Measurements from ENCODE around the gene TTC36. TPM values are rescaled to one million over a fixed set of nuclear protein-coding genes. Genes with fewer than 3 reads are reported as not detected.

TTC36 gene
- total and polyA plus RNA-seq, 4 donors, result 0.99 to 3.5 (median 2.5) TPM

DNA sequence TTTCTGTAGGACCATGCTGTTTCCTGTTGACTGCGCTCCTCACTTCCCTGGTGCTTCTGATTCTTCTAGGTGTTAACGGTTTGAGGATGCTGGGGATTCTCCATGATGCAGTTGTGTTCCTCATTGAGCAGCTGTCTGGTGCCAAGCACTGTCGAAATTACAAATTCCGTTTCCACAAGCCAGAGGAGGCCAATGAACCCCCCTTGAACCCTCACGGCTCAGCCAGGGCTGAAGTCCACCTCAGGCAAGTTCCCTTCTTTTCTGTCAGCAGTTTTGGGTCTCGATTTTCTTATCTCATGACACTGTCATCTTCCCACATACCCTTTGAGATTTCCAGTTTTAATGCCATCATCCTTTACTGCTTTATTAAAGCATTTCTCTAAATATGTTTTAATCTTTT is 7.7 kb upstream of the TTC36 start:
- H3K27ac ChIP-seq (ENCODE audit: low read depth, low read length), result no peak overlapping the region
- no peak for DNase-seq (ENCODE audit: low read depth in 4 of 6, low spot score in 6 of 6)
- no peaks in the 10 kb centered on the region for H3K27me3 ChIP-seq (ENCODE audit: control insufficient read depth, insufficient read depth, low read length)
- 88% methylated on average over 6 of the region's 6 CpGs for WGBS (ENCODE audit: insufficient coverage)
- H3K36me3 ChIP-seq (ENCODE audit: control insufficient read depth, insufficient read depth, low read length), result peaks cover 63% of the 10 kb centered on the region
- no peak overlapping the region for H3K4me3 ChIP-seq (ENCODE audit: low read depth, low read length)
- H3K9me3 ChIP-seq (ENCODE audit: control insufficient read depth, insufficient read depth, low read length), result no peaks in the 10 kb centered on the region
- H3K4me1 ChIP-seq (ENCODE audit: control insufficient read depth, insufficient read depth, low read length), result no peaks in the 10 kb centered on the region

- no peaks in the 10 kb centered on the region for H3K9me3 ChIP-seq (ENCODE audit: control insufficient read depth, insufficient read depth, low read length)
- H3K4me1 ChIP-seq (ENCODE audit: control insufficient read depth, insufficient read depth, low read length), result no peaks in the 10 kb centered on the region
- no peaks in the 10 kb centered on the region for H3K27me3 ChIP-seq (ENCODE audit: control insufficient read depth, insufficient read depth, low read length)
- WGBS (ENCODE audit: insufficient coverage), result 81% methylated on average over 12 of the region's 13 CpGs
- DNase-seq (ENCODE audit: low read depth in 4 of 6, low spot score in 6 of 6), result no peak
- peaks cover 55% of the 10 kb centered on the region for H3K36me3 ChIP-seq (ENCODE audit: control insufficient read depth, insufficient read depth, low read length)
- H3K27ac ChIP-seq (ENCODE audit: low read depth, low read length), result no peak overlapping the region
- H3K4me3 ChIP-seq (ENCODE audit: low read depth, low read length), result no peak overlapping the region
These were observed 5.4 kb upstream of the TTC36 start for GRCh38 chr11:118521892-118522311.

- no peaks in the 10 kb centered on the region for H3K27me3 ChIP-seq (ENCODE audit: control insufficient read depth, insufficient read depth, low read length)
- 65% methylated on average over 5 of the region's 6 CpGs for WGBS (ENCODE audit: insufficient coverage)
- no peak overlapping the region for H3K4me3 ChIP-seq (ENCODE audit: low read depth, low read length)
- H3K4me1 ChIP-seq (ENCODE audit: control insufficient read depth, insufficient read depth, low read length), result no peaks in the 10 kb centered on the region
- DNase-seq (ENCODE audit: low read depth in 4 of 6, low spot score in 6 of 6), result peak in 2 of 6 donors; percentile 16 to 44
- H3K9me3 ChIP-seq (ENCODE audit: control insufficient read depth, insufficient read depth, low read length), result no peaks in the 10 kb centered on the region
- H3K36me3 ChIP-seq (ENCODE audit: control insufficient read depth, insufficient read depth, low read length), result peaks cover 50% of the 10 kb centered on the region
- H3K27ac ChIP-seq (ENCODE audit: low read depth, low read length), result no peak overlapping the region
These were observed 4.7 kb upstream of the TTC36 start for GRCh38 chr11:118522571-118523072.

DNA sequence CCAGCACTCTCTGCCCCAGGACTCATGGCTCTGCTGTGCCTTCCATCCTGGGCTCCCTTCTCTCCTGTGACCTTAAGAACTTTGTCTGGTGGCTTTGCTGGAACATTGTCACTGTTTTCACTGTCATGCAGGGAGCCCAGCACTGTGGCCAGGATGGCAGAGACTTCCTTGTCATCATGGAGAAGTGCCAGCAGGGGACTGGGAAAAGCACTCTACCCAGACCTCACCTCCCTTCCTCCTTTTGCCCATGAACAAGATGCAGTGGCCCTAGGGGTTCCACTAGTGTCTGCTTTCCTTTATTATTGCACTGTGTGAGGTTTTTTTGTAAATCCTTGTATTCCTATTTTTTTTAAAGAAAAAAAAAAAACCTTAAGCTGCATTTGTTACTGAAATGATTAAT is 2.9 kb upstream of the TTC36 start:
- H3K4me3 ChIP-seq (ENCODE audit: low read depth, low read length), result no peak overlapping the region
- no peaks in the 10 kb centered on the region for H3K9me3 ChIP-seq (ENCODE audit: control insufficient read depth, insufficient read depth, low read length)
- DNase-seq (ENCODE audit: low read depth in 4 of 6, low spot score in 6 of 6), result no peak
- peaks cover 4% of the 10 kb centered on the region for H3K4me1 ChIP-seq (ENCODE audit: control insufficient read depth, insufficient read depth, low read length)
- no peaks in the 10 kb centered on the region for H3K27me3 ChIP-seq (ENCODE audit: control insufficient read depth, insufficient read depth, low read length)
- no peak overlapping the region for H3K27ac ChIP-seq (ENCODE audit: low read depth, low read length)
- H3K36me3 ChIP-seq (ENCODE audit: control insufficient read depth, insufficient read depth, low read length), result peaks cover 50% of the 10 kb centered on the region

DNA sequence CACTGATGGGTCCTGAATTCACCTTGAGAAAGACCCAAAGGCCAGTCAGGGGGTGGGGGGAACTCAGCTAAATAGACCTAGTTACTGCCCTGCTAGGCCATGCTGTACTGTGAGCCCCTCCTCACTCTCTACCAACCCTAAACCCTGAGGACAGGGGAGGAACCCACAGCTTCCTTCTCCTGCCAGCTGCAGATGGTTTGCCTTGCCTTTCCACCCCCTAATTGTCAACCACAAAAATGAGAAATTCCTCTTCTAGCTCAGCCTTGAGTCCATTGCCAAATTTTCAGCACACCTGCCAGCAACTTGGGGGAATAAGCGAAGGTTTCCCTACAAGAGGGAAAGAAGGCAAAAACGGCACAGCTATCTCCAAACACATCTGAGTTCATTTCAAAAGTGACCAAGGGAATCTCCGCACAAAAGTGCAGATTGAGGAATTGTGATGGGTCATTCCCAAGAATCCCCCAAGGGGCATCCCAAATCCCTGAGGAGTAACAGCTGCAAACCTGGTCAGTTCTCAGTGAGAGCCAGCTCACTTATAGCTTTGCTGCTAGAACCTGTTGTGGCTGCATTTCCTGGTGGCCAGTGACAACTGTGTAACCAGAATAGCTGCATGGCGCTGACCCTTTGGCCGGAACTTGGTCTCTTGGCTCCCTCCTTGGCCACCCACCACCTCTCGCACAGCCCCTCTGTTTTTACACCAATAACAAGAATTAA is 2.4 kb upstream of the TTC36 start:
- peaks cover 46% of the 10 kb centered on the region for H3K36me3 ChIP-seq (ENCODE audit: control insufficient read depth, insufficient read depth, low read length)
- no peaks in the 10 kb centered on the region for H3K27me3 ChIP-seq (ENCODE audit: control insufficient read depth, insufficient read depth, low read length)
- H3K27ac ChIP-seq (ENCODE audit: low read depth, low read length), result no peak overlapping the region
- H3K9me3 ChIP-seq (ENCODE audit: control insufficient read depth, insufficient read depth, low read length), result no peaks in the 10 kb centered on the region
- 100% methylated on average over 4 of the region's 6 CpGs for WGBS (ENCODE audit: insufficient coverage)
- no peak for DNase-seq (ENCODE audit: low read depth in 4 of 6, low spot score in 6 of 6)
- H3K4me1 ChIP-seq (ENCODE audit: control insufficient read depth, insufficient read depth, low read length), result peaks cover 9% of the 10 kb centered on the region
- no peak overlapping the region for H3K4me3 ChIP-seq (ENCODE audit: low read depth, low read length)

DNA sequence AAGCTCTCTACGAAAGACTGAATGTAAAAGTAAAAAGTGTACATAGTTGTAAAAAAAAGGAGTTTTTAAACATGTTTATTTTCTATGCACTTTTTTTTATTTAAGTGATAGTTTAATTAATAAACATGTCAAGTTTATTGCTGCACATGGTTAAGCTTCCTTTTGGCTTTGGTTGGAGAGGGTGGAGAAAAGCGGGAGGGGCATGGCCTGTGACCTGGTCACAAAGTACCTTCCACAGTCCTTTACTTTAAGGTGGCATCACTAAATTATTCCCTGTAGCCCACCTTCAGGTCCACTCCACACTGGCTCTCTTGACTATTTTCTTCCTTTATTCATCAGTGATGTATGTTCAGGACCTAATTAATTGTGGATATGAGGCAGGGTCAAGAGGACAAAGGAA is 586 bp upstream of the TTC36 start:
- Histone ChIP-seq H3K4me1 (ENCODE audit: control insufficient read depth, insufficient read depth, low read length) (peaks cover 18% of the 10 kb centered on the region), H3K4me3 (ENCODE audit: low read depth, low read length) (no peak overlapping the region), H3K27me3 (ENCODE audit: control insufficient read depth, insufficient read depth, low read length) (no peaks in the 10 kb centered on the region), H3K36me3 (ENCODE audit: control insufficient read depth, insufficient read depth, low read length) (peaks cover 35% of the 10 kb centered on the region), H3K9me3 (ENCODE audit: control insufficient read depth, insufficient read depth, low read length) (no peaks in the 10 kb centered on the region), H3K27ac (ENCODE audit: low read depth, low read length) (no peak overlapping the region)
- no peak for DNase-seq (ENCODE audit: low read depth in 4 of 6, low spot score in 6 of 6)
- no CpG with 5 or more reads among the region's 2 CpGs for WGBS (ENCODE audit: insufficient coverage)

- Histone ChIP-seq H3K27me3 (ENCODE audit: control insufficient read depth, insufficient read depth, low read length) (no peaks in the 10 kb centered on the region), H3K36me3 (ENCODE audit: control insufficient read depth, insufficient read depth, low read length) (peaks cover 36% of the 10 kb centered on the region), H3K4me3 (ENCODE audit: low read depth, low read length) (no peak overlapping the region), H3K4me1 (ENCODE audit: control insufficient read depth, insufficient read depth, low read length) (peaks cover 30% of the 10 kb centered on the region), H3K27ac (ENCODE audit: low read depth, low read length) (no peak overlapping the region), H3K9me3 (ENCODE audit: control insufficient read depth, insufficient read depth, low read length) (no peaks in the 10 kb centered on the region)
- WGBS (ENCODE audit: insufficient coverage), result 94% methylated on average over 6 of the region's 6 CpGs
- DNase-seq (ENCODE audit: low read depth in 4 of 6, low spot score in 6 of 6), result no peak
These were observed 1.2 kb downstream of the TTC36 start for GRCh38 chr11:118528511-118528910.

- H3K4me1 ChIP-seq (ENCODE audit: control insufficient read depth, insufficient read depth, low read length), result peaks cover 41% of the 10 kb centered on the region
- peaks cover 42% of the 10 kb centered on the region for H3K36me3 ChIP-seq (ENCODE audit: control insufficient read depth, insufficient read depth, low read length)
- H3K27ac ChIP-seq (ENCODE audit: low read depth, low read length), result no peak overlapping the region
- no peaks in the 10 kb centered on the region for H3K9me3 ChIP-seq (ENCODE audit: control insufficient read depth, insufficient read depth, low read length)
- peak overlapping the region; percentile 71 for H3K4me3 ChIP-seq (ENCODE audit: low read depth, low read length)
- no peak for DNase-seq (ENCODE audit: low read depth in 4 of 6, low spot score in 6 of 6)
- WGBS (ENCODE audit: insufficient coverage), result 64% methylated on average over 3 of the region's 5 CpGs
- no peaks in the 10 kb centered on the region for H3K27me3 ChIP-seq (ENCODE audit: control insufficient read depth, insufficient read depth, low read length)
These were observed 2.4 kb downstream of the TTC36 start for GRCh38 chr11:118529584-118530175.

DNA sequence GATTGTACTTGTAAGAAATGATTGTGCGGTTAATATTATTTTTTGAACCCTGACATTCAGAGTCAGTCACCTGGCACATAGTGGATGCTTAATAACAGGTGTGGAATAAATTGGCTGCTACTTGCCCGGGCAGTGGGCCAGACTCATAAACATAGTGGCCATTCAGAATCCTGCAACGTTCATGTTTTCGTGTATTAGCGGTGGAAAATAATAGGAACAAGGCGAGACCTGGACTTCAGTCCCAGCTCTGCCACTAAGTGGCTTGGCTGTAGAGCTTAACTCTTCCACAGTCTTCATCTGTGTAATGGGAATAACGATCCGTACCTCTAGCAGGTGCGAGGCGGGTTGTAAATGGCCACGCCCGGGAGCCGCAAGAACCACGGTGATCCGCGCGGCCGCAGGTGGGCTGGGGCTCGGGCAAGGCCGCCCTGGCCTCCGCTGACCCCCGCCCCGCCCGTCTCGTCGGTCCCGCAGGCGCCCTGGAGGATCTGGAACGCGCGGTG is 3.0 kb downstream of the TTC36 start:
- Histone ChIP-seq H3K36me3 (ENCODE audit: control insufficient read depth, insufficient read depth, low read length) (peaks cover 42% of the 10 kb centered on the region), H3K4me1 (ENCODE audit: control insufficient read depth, insufficient read depth, low read length) (peaks cover 42% of the 10 kb centered on the region), H3K27ac (ENCODE audit: low read depth, low read length) (no peak overlapping the region), H3K4me3 (ENCODE audit: low read depth, low read length) (peak overlapping the region; percentile 71), H3K27me3 (ENCODE audit: control insufficient read depth, insufficient read depth, low read length) (no peaks in the 10 kb centered on the region), H3K9me3 (ENCODE audit: control insufficient read depth, insufficient read depth, low read length) (no peaks in the 10 kb centered on the region)
- WGBS (ENCODE audit: insufficient coverage), result 3% methylated on average over 30 of the region's 31 CpGs
- peak in 1 of 6 donors; percentile 64 for DNase-seq (ENCODE audit: low read depth in 4 of 6, low spot score in 6 of 6)
